Common myeloid progenitor, CD34-positive (primary cell): ENCODE data around the gene SPPL2C.

Experiments used
- CTCF ChIA-PET: fragments of 350-600 bp; sonication (Branson Sonifier 250); formaldehyde crosslinking; loops from one replicate; lab custom pipeline; 2021; ENCODE audit warnings: antibody characterized with exemption; lab: Charles Lee
- POLR2A ChIA-PET: fragments of 350-600 bp; sonication (Branson Sonifier 250); formaldehyde crosslinking; loops from one replicate; lab custom pipeline; 2021; ENCODE audit warnings: antibody characterized with exemption; lab: Charles Lee
- DNase-seq, 3 donors: peaks; one replicate each; pipeline versions ENCODE4 v3.0.0 to v3.0.0-alpha.2; 2013
- H3K27ac ChIP-seq, 2 experiments: 1 replicate in 1 of 2; 2 replicates in 1 of 2; pipeline ENCODE4 v1.7.0; 2013; ENCODE audit warnings: inconsistent platforms in 2 of 2, low read length in 2 of 2, mild to moderate bottlenecking in 2 of 2, low read depth in 1 of 2, moderate library complexity in 1 of 2; ENCODE audit not compliant: severe bottlenecking in 2 of 2, insufficient read depth in 1 of 2, poor library complexity in 1 of 2
- H3K27me3 ChIP-seq, 5 experiments: replicated peaks in 2 of 5; 1 replicate in 3 of 5; 2 replicates in 2 of 5; pipeline versions ENCODE4 v1.6.1 to v1.7.0; 2013; ENCODE audit warnings: low read length in 4 of 5, mild to moderate bottlenecking in 2 of 5, moderate library complexity in 2 of 5, inconsistent platforms in 1 of 5; ENCODE audit not compliant: insufficient read depth in 5 of 5, control insufficient read depth in 4 of 5
- H3K36me3 ChIP-seq, 4 experiments: 1 replicate in 2 of 4; 2 replicates in 2 of 4; pipeline versions ENCODE4 v1.6.1 to v1.7.0; 2013; ENCODE audit warnings: low read length in 3 of 4, control low read depth in 1 of 4, mild to moderate bottlenecking in 1 of 4; ENCODE audit not compliant: control insufficient read depth in 4 of 4, insufficient read depth in 4 of 4
- H3K4me1 ChIP-seq, 4 experiments: 1 replicate in 3 of 4; 2 replicates in 1 of 4; pipeline versions ENCODE4 v1.6.1 to v1.7.1; 2013; ENCODE audit warnings: low read length in 3 of 4, mild to moderate bottlenecking in 3 of 4, control low read depth in 1 of 4, inconsistent platforms in 1 of 4, moderate library complexity in 1 of 4; ENCODE audit not compliant: control insufficient read depth in 4 of 4, insufficient read depth in 4 of 4; ENCODE audit errors: control extremely low read depth in 1 of 4
- H3K4me3 ChIP-seq, 7 experiments: 1 replicate in 4 of 7; 2 replicates in 3 of 7; pipeline versions ENCODE4 v1.5.1 to v1.7.0; 2013; ENCODE audit warnings: mild to moderate bottlenecking in 7 of 7, low read length in 6 of 7, moderate library complexity in 6 of 7, inconsistent platforms in 2 of 7, low read depth in 2 of 7, control low read depth in 1 of 7; ENCODE audit not compliant: insufficient read depth in 4 of 7, control insufficient read depth in 1 of 7; ENCODE audit errors: extremely low read depth in 1 of 7
- H3K9me3 ChIP-seq, 5 experiments: 1 replicate in 4 of 5; 2 replicates in 1 of 5; pipeline versions ENCODE4 v1.6.1 to v1.7.1; 2013; ENCODE audit warnings: low read length in 4 of 5, mild to moderate bottlenecking in 2 of 5, inconsistent platforms in 1 of 5, low read depth in 1 of 5, moderate library complexity in 1 of 5; ENCODE audit not compliant: control insufficient read depth in 4 of 5, insufficient read depth in 2 of 5; ENCODE audit errors: control extremely low read depth in 1 of 5
- WGBS: methylation state at CpG from one replicate; pipeline ENCODE4 v1.1.5; 2013; ENCODE audit not compliant: insufficient coverage; 5-methylcytosine and 5-hydroxymethylcytosine counted together

The SPPL2C gene

DNA sequence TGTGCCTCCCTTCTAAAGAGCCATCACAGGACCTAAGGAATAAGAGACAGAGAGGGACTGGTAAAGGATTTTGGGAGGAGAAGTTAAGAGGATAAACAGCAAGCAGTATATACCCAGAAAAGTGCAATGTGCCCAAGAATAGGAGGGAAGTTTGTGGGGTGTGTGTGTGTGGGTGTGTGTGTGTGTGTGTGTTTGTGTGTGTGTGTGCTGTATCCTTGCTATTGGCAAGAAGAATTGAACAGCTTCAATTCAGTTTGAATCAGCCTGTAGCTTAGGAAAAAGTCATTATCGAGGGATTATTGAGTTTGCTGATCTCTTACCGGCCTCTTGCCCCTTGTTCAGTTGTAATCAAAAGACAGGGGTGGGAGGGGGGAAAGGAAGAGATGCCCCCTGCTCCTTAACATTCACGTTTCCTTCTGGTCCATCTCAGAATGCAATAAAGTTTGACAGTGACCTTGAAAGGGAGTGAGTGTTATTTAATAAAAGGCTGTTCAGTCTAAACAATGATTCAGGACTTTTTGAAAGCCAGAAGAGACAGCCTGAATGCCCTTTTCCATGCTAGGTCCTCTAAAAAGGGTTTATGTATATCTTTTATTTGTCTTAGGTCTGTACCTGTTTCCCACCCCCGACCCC, 25.8 kb downstream of the SPPL2C start:
- Histone ChIP-seq H3K4me1 (peaks cover 0 to 15% (median 9%) of the 10 kb centered on the region in 4 experiments), H3K27ac (no peak overlapping the region), H3K36me3 (no peaks in the 10 kb centered on the region), H3K9me3 (no peaks in the 10 kb centered on the region), H3K27me3 (peaks cover 0 to 3% (median 0%) of the 10 kb centered on the region in 5 experiments), H3K4me3 (no peak overlapping the region)
- POLR2A ChIA-PET, result no interaction called here
- CTCF ChIA-PET, result no interaction called here
- 17% methylated on average over 1 of the region's 4 CpGs for WGBS
- DNase-seq, result no peak

DNA sequence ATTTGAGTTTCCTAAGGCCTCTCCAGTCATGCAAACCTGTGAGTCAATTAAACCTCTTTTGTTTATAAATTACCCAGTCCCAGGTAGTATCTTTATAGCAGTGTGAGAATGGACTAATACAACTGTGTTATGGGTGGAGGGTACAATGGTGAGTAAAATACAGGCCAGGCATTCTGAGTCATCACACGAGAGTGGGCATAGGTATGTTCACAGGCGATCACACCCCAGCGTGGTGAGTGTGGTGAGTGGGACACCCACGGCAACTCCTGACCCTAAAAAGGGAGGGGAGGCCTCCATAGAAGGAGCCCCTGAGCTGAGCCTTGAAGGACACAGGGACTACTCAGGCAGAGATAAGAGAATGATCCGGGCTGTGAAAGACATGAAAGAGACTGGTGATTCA, 27.0 kb downstream of the SPPL2C start:
- WGBS, result 90% methylated on average over 5 of the region's 5 CpGs
- ChIA-PET CTCF (no interaction called here), POLR2A (interaction anchor here (0.5 kb wide), 1 partner anchor 1411 kb away, joined by 7 read pairs; no protein-coding TSS in a partner anchor)
- H3K4me1 ChIP-seq, result peaks cover 0 to 15% (median 9%) of the 10 kb centered on the region in 4 experiments
- peaks cover 0 to 3% (median 0%) of the 10 kb centered on the region in 5 experiments for H3K27me3 ChIP-seq
- no peak for DNase-seq
- no peaks in the 10 kb centered on the region for H3K36me3 ChIP-seq
- H3K4me3 ChIP-seq, result no peak overlapping the region
- no peak overlapping the region for H3K27ac ChIP-seq
- no peaks in the 10 kb centered on the region for H3K9me3 ChIP-seq

- POLR2A ChIA-PET, result interaction anchor here (0.5 to 0.6 kb wide), 2 partner anchors 18 to 220 kb away, joined by 3 to 6 read pairs; no protein-coding TSS in a partner anchor
- Histone ChIP-seq H3K27me3 (peaks cover 0 to 3% (median 0%) of the 10 kb centered on the region in 5 experiments), H3K4me3 (peak overlapping the region in 2 of 7 experiments; percentile 3 to 26), H3K27ac (no peak overlapping the region), H3K9me3 (peaks cover 0 to 6% (median 0%) of the 10 kb centered on the region in 5 experiments), H3K4me1 (peaks cover 0 to 15% (median 9%) of the 10 kb centered on the region in 4 experiments), H3K36me3 (no peaks in the 10 kb centered on the region)
- 3% methylated on average over 5 of the region's 6 CpGs for WGBS
- DNase-seq, result peak; percentile 29 to 69 (median 51)
- CTCF ChIA-PET, result interaction anchor here (1.3 kb wide), 1 partner anchor 75 kb away, joined by 4 read pairs; no protein-coding TSS in a partner anchor
Measured at GRCh38 chr17:45873728-45874127, 29.0 kb downstream of the SPPL2C start.

DNA sequence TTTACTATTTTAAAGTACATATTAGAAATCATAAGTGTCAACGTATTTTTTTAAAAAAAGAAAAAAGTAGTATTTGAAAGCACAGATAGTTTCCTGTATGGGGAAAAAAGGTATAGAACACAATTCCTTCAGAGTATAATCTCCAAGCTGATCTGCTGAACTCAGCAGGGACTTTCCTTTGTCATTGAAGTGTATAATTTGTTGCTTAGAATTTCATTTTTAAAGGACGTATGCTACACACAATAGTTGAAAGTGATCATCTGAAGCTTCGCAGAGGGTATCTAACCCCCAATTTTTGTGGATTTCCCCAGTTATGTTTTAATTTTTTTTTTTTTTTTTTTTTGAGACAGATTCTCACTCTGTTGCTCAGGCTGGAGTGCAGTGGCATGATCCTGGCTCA, 29.5 kb downstream of the SPPL2C start:
- H3K27me3 ChIP-seq, result peaks cover 0 to 3% (median 0%) of the 10 kb centered on the region in 5 experiments
- no peak for DNase-seq
- ChIA-PET POLR2A (interaction anchor here (0.5 kb wide), 1 partner anchor 18 kb away, joined by 3 read pairs; no protein-coding TSS in a partner anchor), CTCF (interaction anchor here (1.3 kb wide), 1 partner anchor 75 kb away, joined by 4 read pairs; no protein-coding TSS in a partner anchor)
- no CpG with 5 or more reads among the region's 3 CpGs for WGBS
- no peak overlapping the region for H3K27ac ChIP-seq
- H3K4me1 ChIP-seq, result peaks cover 0 to 15% (median 9%) of the 10 kb centered on the region in 4 experiments
- no peaks in the 10 kb centered on the region for H3K36me3 ChIP-seq
- H3K9me3 ChIP-seq, result peaks cover 0 to 6% (median 0%) of the 10 kb centered on the region in 5 experiments
- no peak overlapping the region for H3K4me3 ChIP-seq

- H3K9me3 ChIP-seq, result peaks cover 0 to 6% (median 0%) of the 10 kb centered on the region in 5 experiments
- no peak overlapping the region for H3K4me3 ChIP-seq
- CTCF ChIA-PET, result interaction anchor here (1.5 to 2.1 kb wide), 2 partner anchors 14 to 94 kb away, joined by 3 to 4 read pairs; no protein-coding TSS in a partner anchor
- peaks cover 0 to 15% (median 9%) of the 10 kb centered on the region in 4 experiments for H3K4me1 ChIP-seq
- H3K36me3 ChIP-seq, result no peaks in the 10 kb centered on the region
- H3K27ac ChIP-seq, result no peak overlapping the region
- WGBS, result 85% methylated on average over 3 of the region's 3 CpGs
- peaks cover 0 to 3% (median 0%) of the 10 kb centered on the region in 5 experiments for H3K27me3 ChIP-seq
- no peak for DNase-seq
- POLR2A ChIA-PET, result no interaction called here
Measured at GRCh38 chr17:45876539-45876938, 31.9 kb downstream of the SPPL2C start.

DNA sequence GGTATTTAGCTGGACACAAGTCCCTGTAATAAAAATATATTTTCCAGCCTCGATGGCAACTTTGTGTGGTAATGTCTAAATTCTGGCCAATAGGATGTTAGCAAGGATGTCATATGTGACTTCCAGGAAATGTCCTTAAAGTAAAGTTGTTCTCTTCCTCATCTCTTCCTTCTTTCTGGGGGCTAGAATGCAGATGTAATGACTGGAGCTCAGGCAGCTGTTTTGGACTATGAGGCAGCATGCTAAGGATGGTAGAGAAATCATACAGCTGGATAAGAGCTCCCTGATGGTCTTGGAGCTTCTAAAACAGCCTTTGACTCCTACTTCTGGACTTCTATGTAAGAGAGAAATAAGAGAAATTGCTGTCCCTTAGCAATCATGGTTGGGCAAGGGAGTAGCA, 32.8 kb downstream of the SPPL2C start:
- ChIA-PET CTCF (interaction anchor here (1.5 kb wide), 1 partner anchor 95 kb away, joined by 3 read pairs; no protein-coding TSS in a partner anchor), POLR2A (no interaction called here)
- Histone ChIP-seq H3K9me3 (peaks cover 0 to 6% (median 0%) of the 10 kb centered on the region in 5 experiments), H3K27ac (no peak overlapping the region), H3K4me3 (no peak overlapping the region), H3K4me1 (peaks cover 0 to 15% (median 9%) of the 10 kb centered on the region in 4 experiments), H3K27me3 (peaks cover 0 to 3% (median 0%) of the 10 kb centered on the region in 5 experiments), H3K36me3 (no peaks in the 10 kb centered on the region)
- WGBS, result no CpG with 5 or more reads among the region's 1 CpG
- no peak for DNase-seq

- H3K36me3 ChIP-seq, result no peaks in the 10 kb centered on the region
- H3K4me1 ChIP-seq, result no peaks in the 10 kb centered on the region
- no peak overlapping the region for H3K27ac ChIP-seq
- H3K9me3 ChIP-seq, result peaks cover 0 to 2% (median 0%) of the 10 kb centered on the region in 5 experiments
- ChIA-PET CTCF (interaction anchor here (0.6 to 1.4 kb wide), 2 partner anchors 10 to 80 kb away, joined by 4 to 8 read pairs; no protein-coding TSS in a partner anchor), POLR2A (no interaction called here)
- H3K27me3 ChIP-seq, result no peaks in the 10 kb centered on the region
- no peak for DNase-seq
- WGBS, result 100% methylated on average over 1 of the region's 2 CpGs
- H3K4me3 ChIP-seq, result no peak overlapping the region
Measured at GRCh38 chr17:45883063-45883462, 38.4 kb downstream of the SPPL2C start.
